OCI-LY7 (cell line): ENCODE results near the gene BASP1. TPM values are rescaled to one million over a fixed set of nuclear protein-coding genes. Genes with fewer than 3 reads are reported as not detected.

Experiments
- BruUV-seq: library from RNA; stranded (reverse); fragments of 400-500 nt; replicated peaks from 2 replicates; lab custom pipeline; 2021; lab: Mats Ljungman, UMichigan
- CTCF ChIA-PET: fragments of 300-600 bp; sonication (Branson Sonifier 250); formaldehyde crosslinking; loops from one replicate; lab custom pipeline; 2022; ENCODE audit warnings: antibody characterized with exemption; ENCODE audit not compliant: unreplicated experiment; lab: Charles Lee
- POLR2A ChIA-PET: fragments of 300-600 bp; sonication (Branson Sonifier 250); formaldehyde crosslinking; loops from one replicate; lab custom pipeline; 2022; ENCODE audit warnings: antibody characterized with exemption; lab: Charles Lee
- DNase-seq: peaks from one replicate; pipeline ENCODE4 v3.0.0-alpha.2; 2015; ENCODE audit warnings: low spot score
- H2AFZ ChIP-seq: fragments of 200-600 bp; sonication (generic), shearing (Covaris generic); 2 replicates; pipeline ENCODE4 v1.6.1; 2014; ENCODE audit warnings: mild to moderate bottlenecking, antibody characterized with exemption, low read length, moderate library complexity
- H3K27ac ChIP-seq: fragments of 200-600 bp; sonication (generic); 2 replicates; pipeline ENCODE4 v1.5.1; 2014; ENCODE audit warnings: mixed run types, low read depth, mild to moderate bottlenecking, moderate library complexity, low read length, inconsistent platforms; ENCODE audit not compliant: poor library complexity, severe bottlenecking
- H3K36me3 ChIP-seq: fragments of 200-600 bp; sonication (generic); 2 replicates; pipeline ENCODE4 v1.6.1; 2014; ENCODE audit warnings: mild to moderate bottlenecking, antibody characterized with exemption, low read length, moderate library complexity, mixed read lengths; ENCODE audit not compliant: insufficient read depth
- H3K4me1 ChIP-seq: fragments of 200-600 bp; sonication (generic); 2 replicates; pipeline ENCODE4 v1.5.1; 2014; ENCODE audit warnings: mild to moderate bottlenecking, low read length; ENCODE audit not compliant: insufficient read depth, poor library complexity, severe bottlenecking
- H3K4me2 ChIP-seq: fragments of 200-600 bp; sonication (generic); 2 replicates; pipeline ENCODE4 v1.6.1; 2014; ENCODE audit warnings: mild to moderate bottlenecking, low read length
- H3K4me3 ChIP-seq: fragments of 200-600 bp; sonication (generic); 2 replicates; pipeline ENCODE4 v1.5.1; 2014; ENCODE audit warnings: mild to moderate bottlenecking, low read depth, low read length; ENCODE audit not compliant: poor library complexity, severe bottlenecking
- H3K79me2 ChIP-seq: fragments of 200-600 bp; sonication (generic); 2 replicates; pipeline ENCODE4 v1.6.1; 2016; ENCODE audit warnings: low read depth, mild to moderate bottlenecking, low read length, moderate library complexity, mixed read lengths; ENCODE audit not compliant: insufficient read depth
- H3K9me2 ChIP-seq: fragments of 200-600 bp; sonication (generic); 2 replicates; pipeline ENCODE4 v1.6.1; 2016; ENCODE audit warnings: mild to moderate bottlenecking, low read length, mixed read lengths; ENCODE audit not compliant: insufficient read depth
- H3K9me3 ChIP-seq: fragments of 200-600 bp; sonication (generic); 2 replicates; pipeline ENCODE4 v1.6.1; 2014; ENCODE audit warnings: mild to moderate bottlenecking, mixed run types, low read length, mixed read lengths
- H4K20me1 ChIP-seq: fragments of 200-600 bp; sonication (generic); 2 replicates; pipeline ENCODE4 v1.6.1; 2014; ENCODE audit warnings: mild to moderate bottlenecking, antibody characterized with exemption, low read length, moderate library complexity, mixed read lengths; ENCODE audit not compliant: insufficient read depth
- EZH2phosphoT487 ChIP-seq: fragments of 200-600 bp; sonication (generic); IDR thresholded peaks from 2 replicates; pipeline ENCODE4 v1.6.1; 2018; ENCODE audit warnings: low read depth, borderline replicate concordance, mild to moderate bottlenecking, mixed run types, antibody characterized with exemption, low read length, moderate library complexity, mixed read lengths
- intact Hi-C: fragments of 100-400 bp; cut with micrococcal nuclease; formaldehyde crosslinking; loops from one replicate; pipeline ENCODE4 v1.10.0; 2022; ENCODE audit not compliant: unreplicated experiment
- total RNA-seq, 2 experiments: library from RNA; depleted of rRNA in 1 of 2; stranded (reverse); fragments of >200 nt in 1 of 2; shearing (Covaris generic) in 1 of 2; gene quantifications; 2 replicates each; pipeline ENCODE4 v1.2.3, GENCODE V29; 2014 to 2022
- TF ChIP-seq, protein P1 (sequence below): fragments of 200-600 bp; sonication (generic); conservative IDR thresholded peaks from 2 replicates; pipeline ENCODE4 v1.5.1; 2014; ENCODE audit warnings: mild to moderate bottlenecking, antibody characterized with exemption, low read length, moderate library complexity, mixed read lengths

Gene BASP1
- total RNA-seq, 2 experiments from 2014 or later = 23.4 to 64.8 TPM

GRCh38 chr5:17314907-17315471 is 97.6 kb downstream of the BASP1 start:
- Histone ChIP-seq H3K36me3 (no peaks in the 10 kb centered on the region), H3K4me3 (peak overlapping the region; percentile 67), H3K27ac (peak overlapping the region; percentile 98), H3K4me2 (peak overlapping the region; percentile 91), H3K79me2 (no peaks in the 10 kb centered on the region), H4K20me1 (no peaks in the 10 kb centered on the region), H3K9me2 (no peaks in the 10 kb centered on the region), H3K4me1 (peaks cover 58% of the 10 kb centered on the region), H3K9me3 (no peaks in the 10 kb centered on the region), H2AFZ (peak overlapping the region; percentile 79)
- BruUV-seq = no TSS peak
- intact Hi-C loops = loop anchor here (5.0 kb wide), 1 partner anchor 48 kb away; no protein-coding TSS in a partner anchor
- CTCF ChIA-PET = interaction anchor here (0.6 kb wide), 1 partner anchor 37 kb away, joined by 3 read pairs; no protein-coding TSS in a partner anchor
- no peak for TF ChIP-seq EZH2phosphoT487
- TF ChIP-seq, protein P1, sequence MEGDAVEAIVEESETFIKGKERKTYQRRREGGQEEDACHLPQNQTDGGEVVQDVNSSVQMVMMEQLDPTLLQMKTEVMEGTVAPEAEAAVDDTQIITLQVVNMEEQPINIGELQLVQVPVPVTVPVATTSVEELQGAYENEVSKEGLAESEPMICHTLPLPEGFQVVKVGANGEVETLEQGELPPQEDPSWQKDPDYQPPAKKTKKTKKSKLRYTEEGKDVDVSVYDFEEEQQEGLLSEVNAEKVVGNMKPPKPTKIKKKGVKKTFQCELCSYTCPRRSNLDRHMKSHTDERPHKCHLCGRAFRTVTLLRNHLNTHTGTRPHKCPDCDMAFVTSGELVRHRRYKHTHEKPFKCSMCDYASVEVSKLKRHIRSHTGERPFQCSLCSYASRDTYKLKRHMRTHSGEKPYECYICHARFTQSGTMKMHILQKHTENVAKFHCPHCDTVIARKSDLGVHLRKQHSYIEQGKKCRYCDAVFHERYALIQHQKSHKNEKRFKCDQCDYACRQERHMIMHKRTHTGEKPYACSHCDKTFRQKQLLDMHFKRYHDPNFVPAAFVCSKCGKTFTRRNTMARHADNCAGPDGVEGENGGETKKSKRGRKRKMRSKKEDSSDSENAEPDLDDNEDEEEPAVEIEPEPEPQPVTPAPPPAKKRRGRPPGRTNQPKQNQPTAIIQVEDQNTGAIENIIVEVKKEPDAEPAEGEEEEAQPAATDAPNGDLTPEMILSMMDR = no peak
- POLR2A ChIA-PET = interaction anchor here (0.7 to 1.5 kb wide), 12 partner anchors 10 to 1939 kb away, joined by 3 to 7 read pairs (median 3); no protein-coding TSS in a partner anchor
- peak; percentile 72 for DNase-seq

- no peaks in the 10 kb centered on the region for H3K9me3 ChIP-seq
- no peak for DNase-seq
- H3K79me2 ChIP-seq = no peaks in the 10 kb centered on the region
- BruUV-seq = no TSS peak
- H3K4me3 ChIP-seq = peak overlapping the region; percentile 67
- H3K27ac ChIP-seq = peak overlapping the region; percentile 98
- no peaks in the 10 kb centered on the region for H3K9me2 ChIP-seq
- ChIA-PET POLR2A (interaction anchor here (0.7 to 1.5 kb wide), 12 partner anchors 10 to 1939 kb away, joined by 3 to 7 read pairs (median 3); no protein-coding TSS in a partner anchor), CTCF (interaction anchor here (0.6 to 1.2 kb wide), 2 partner anchors 37 kb away, joined by 3 read pairs; no protein-coding TSS in a partner anchor)
- peak overlapping the region; percentile 79; the same call in 1 of the 2 replicates for H2AFZ ChIP-seq
- H3K4me1 ChIP-seq = peaks cover 65% of the 10 kb centered on the region
- H3K4me2 ChIP-seq = peak overlapping the region; percentile 91
- intact Hi-C loops = loop anchor here (5.0 kb wide), 1 partner anchor 48 kb away; no protein-coding TSS in a partner anchor
- TF ChIP-seq EZH2phosphoT487 = no peak
- TF ChIP-seq, protein P1 = no peak
- no peaks in the 10 kb centered on the region for H4K20me1 ChIP-seq
- no peaks in the 10 kb centered on the region for H3K36me3 ChIP-seq
These were observed 98.3 kb downstream of the BASP1 start for GRCh38 chr5:17315710-17316221.
